H9 (cell line): ENCODE measurements around the gene AFF1. TPM values are rescaled to one million over a fixed set of nuclear protein-coding genes. Genes with fewer than 3 reads are reported as not detected.

ENCODE experiments used
- DNase-seq: peaks from one replicate; pipeline ENCODE4 v3.0.0-alpha.2; 2017
- H2AFZ ChIP-seq: one replicate; pipeline ENCODE4 v1.6.1; 2013; ENCODE audit warnings: mild to moderate bottlenecking, low read length, control low read depth, moderate library complexity
- H2AK5ac ChIP-seq: 2 replicates; pipeline ENCODE4 v1.6.1; 2013; ENCODE audit warnings: low read length, control low read depth, mixed read lengths; ENCODE audit not compliant: insufficient read length
- H2BK120ac ChIP-seq: one replicate; pipeline ENCODE4 v1.6.1; 2013; ENCODE audit warnings: low read depth, mild to moderate bottlenecking, low read length, control low read depth, inconsistent platforms; ENCODE audit not compliant: poor library complexity, severe bottlenecking
- H2BK12ac ChIP-seq: 2 replicates; pipeline ENCODE4 v1.6.1; 2013; ENCODE audit warnings: low read length, control low read depth, mixed read lengths, low read depth; ENCODE audit not compliant: insufficient read length
- H2BK15ac ChIP-seq: 2 replicates; pipeline ENCODE4 v1.6.1; 2013; ENCODE audit warnings: low read depth, low read length, control low read depth
- H2BK20ac ChIP-seq: one replicate; pipeline ENCODE4 v1.6.1; 2013; ENCODE audit warnings: low read depth, mild to moderate bottlenecking, low read length, control low read depth, inconsistent platforms; ENCODE audit not compliant: poor library complexity, severe bottlenecking
- H2BK5ac ChIP-seq: 2 replicates; pipeline ENCODE4 v1.6.1; 2013; ENCODE audit warnings: low read length, control low read depth, mixed read lengths; ENCODE audit not compliant: insufficient read length
- H3K14ac ChIP-seq: 2 replicates; pipeline ENCODE4 v1.6.1; 2013; ENCODE audit warnings: low read length, control low read depth; ENCODE audit not compliant: insufficient read depth
- H3K18ac ChIP-seq: 2 replicates; pipeline ENCODE4 v1.6.1; 2013; ENCODE audit warnings: low read depth, mild to moderate bottlenecking, mixed read lengths, low read length, control low read depth; ENCODE audit not compliant: insufficient read length
- H3K23ac ChIP-seq: 2 replicates; pipeline ENCODE4 v1.6.1; 2013; ENCODE audit warnings: low read length, control low read depth, mixed read lengths, low read depth; ENCODE audit not compliant: insufficient read length
- H3K23me2 ChIP-seq: 2 replicates; pipeline ENCODE4 v1.6.1; 2013; ENCODE audit warnings: low read depth, mild to moderate bottlenecking, mixed read lengths, low read length, control low read depth; ENCODE audit not compliant: insufficient read length, poor library complexity, severe bottlenecking
- H3K27ac ChIP-seq: 2 replicates; pipeline ENCODE4 v1.5.1; 2013; ENCODE audit warnings: low read length, control low read depth, mixed read lengths, low read depth; ENCODE audit not compliant: insufficient read length
- H3K27me3 ChIP-seq: 2 replicates; pipeline ENCODE4 v1.6.1; 2013; ENCODE audit warnings: low read length, control low read depth, inconsistent platforms; ENCODE audit not compliant: insufficient read depth
- H3K4ac ChIP-seq: 2 replicates; pipeline ENCODE4 v1.6.1; 2013; ENCODE audit warnings: low read depth, mild to moderate bottlenecking, control low read depth, inconsistent platforms, low read length, moderate library complexity
- H3K4me1 ChIP-seq: 2 replicates; pipeline ENCODE4 v1.6.1; 2013; ENCODE audit warnings: low read length, control low read depth, inconsistent platforms; ENCODE audit not compliant: insufficient read depth
- H3K4me2 ChIP-seq: 2 replicates; pipeline ENCODE4 v1.6.1; 2013; ENCODE audit warnings: low read length, control low read depth, mixed read lengths; ENCODE audit not compliant: insufficient read length, insufficient read depth
- H3K56ac ChIP-seq: 2 replicates; pipeline ENCODE4 v1.6.1; 2013; ENCODE audit warnings: low read depth, mild to moderate bottlenecking, mixed read lengths, low read length, control low read depth; ENCODE audit not compliant: insufficient read length
- H3K79me1 ChIP-seq: 2 replicates; pipeline ENCODE4 v1.6.1; 2013; ENCODE audit warnings: low read depth, mild to moderate bottlenecking, moderate library complexity, low read length, control low read depth, inconsistent platforms; ENCODE audit not compliant: insufficient read depth, poor library complexity, severe bottlenecking
- H3K79me2 ChIP-seq: 2 replicates; pipeline ENCODE4 v1.6.1; 2013; ENCODE audit warnings: low read length, control low read depth, inconsistent platforms; ENCODE audit not compliant: insufficient read depth
- H3K9ac ChIP-seq: 2 replicates; pipeline ENCODE4 v1.6.1; 2013; ENCODE audit warnings: low read length, control low read depth, mixed read lengths; ENCODE audit not compliant: insufficient read length; ENCODE audit errors: extremely low read depth
- H3K9me3 ChIP-seq: one replicate; pipeline ENCODE4 v1.6.1; 2013; ENCODE audit warnings: low read depth, low read length, inconsistent platforms; ENCODE audit not compliant: control insufficient read depth
- H3T11ph ChIP-seq: one replicate; pipeline ENCODE4 v1.6.1; 2013; ENCODE audit warnings: mild to moderate bottlenecking, low read length, control low read depth, inconsistent platforms
- H4K20me1 ChIP-seq: one replicate; pipeline ENCODE4 v1.6.1; 2013; ENCODE audit not compliant: control insufficient read depth, insufficient read length, insufficient read depth
- H4K5ac ChIP-seq: 2 replicates; pipeline ENCODE4 v1.6.1; 2013; ENCODE audit warnings: low read depth, mild to moderate bottlenecking, mixed read lengths, low read length, control low read depth; ENCODE audit not compliant: insufficient read length
- H4K8ac ChIP-seq: replicated peaks from 2 replicates; pipeline ENCODE4 v1.6.1; 2013; ENCODE audit warnings: low read length, control low read depth, mixed read lengths, low read depth; ENCODE audit not compliant: insufficient read length
- H4K91ac ChIP-seq: 2 replicates; pipeline ENCODE4 v1.6.1; 2013; ENCODE audit warnings: low read depth, mild to moderate bottlenecking, moderate library complexity, mixed read lengths, low read length, control low read depth; ENCODE audit not compliant: insufficient read length
- H3K27ac Mint-ChIP-seq, 3 experiments: 2 replicates in 2 of 3; 3 replicates in 1 of 3; pipeline ENCODE4 v1.8.0; 2020 to 2021; ENCODE audit warnings: mixed read lengths in 3 of 3, mild to moderate bottlenecking in 1 of 3, moderate library complexity in 1 of 3
- H3K27me3 Mint-ChIP-seq: 2 replicates; pipeline ENCODE4 v1.8.0; 2021; ENCODE audit warnings: low read depth, mild to moderate bottlenecking, moderate library complexity, mixed read lengths
- H3K36me3 Mint-ChIP-seq, 3 experiments: 2 replicates in 2 of 3; 3 replicates in 1 of 3; pipeline ENCODE4 v1.8.0; 2020 to 2021; ENCODE audit warnings: low read depth in 3 of 3, mixed read lengths in 3 of 3; ENCODE audit not compliant: insufficient read depth in 1 of 3
- H3K4me1 Mint-ChIP-seq, 2 experiments: 2 replicates each; pipeline ENCODE4 v1.8.0; 2020; ENCODE audit warnings: mixed read lengths in 2 of 2
- H3K4me3 Mint-ChIP-seq, 2 experiments: 2 replicates in 1 of 2; 3 replicates in 1 of 2; pipeline ENCODE4 v1.8.0; 2020 to 2021; ENCODE audit warnings: mild to moderate bottlenecking in 2 of 2, mixed read lengths in 2 of 2, moderate library complexity in 1 of 2
- H3K9me3 Mint-ChIP-seq, 2 experiments: 2 replicates in 1 of 2; 3 replicates in 1 of 2; pipeline ENCODE4 v1.8.0; 2020; ENCODE audit warnings: mild to moderate bottlenecking in 2 of 2, mixed read lengths in 2 of 2, moderate library complexity in 1 of 2
- WGBS: extraction: QIAGEN DNeasy Blood & Tissue Kit; methylation state at CpG from one replicate; pipeline ENCODE4 v1.1.7; 2013; ENCODE audit warnings: missing lambda C conversion rate, low lambda C conversion rate, mixed read lengths; ENCODE audit not compliant: insufficient read length; ENCODE audit errors: extremely low coverage; 5-methylcytosine and 5-hydroxymethylcytosine counted together
- total RNA-seq: library from RNA; stranded (reverse); gene quantifications from 2 replicates; pipeline ENCODE4 v1.2.1, GENCODE V29; 2021
- TF ChIP-seq, protein P1 (sequence below): fragments of 200-600 bp; sonication (generic); conservative IDR thresholded peaks from 3 replicates; pipeline ENCODE4 v1.8.0; 2021; ENCODE audit warnings: antibody characterized with exemption, mild to moderate bottlenecking

AFF1 gene
- total RNA-seq, 1 experiment from 2014 or later = 74.5 TPM

DNA sequence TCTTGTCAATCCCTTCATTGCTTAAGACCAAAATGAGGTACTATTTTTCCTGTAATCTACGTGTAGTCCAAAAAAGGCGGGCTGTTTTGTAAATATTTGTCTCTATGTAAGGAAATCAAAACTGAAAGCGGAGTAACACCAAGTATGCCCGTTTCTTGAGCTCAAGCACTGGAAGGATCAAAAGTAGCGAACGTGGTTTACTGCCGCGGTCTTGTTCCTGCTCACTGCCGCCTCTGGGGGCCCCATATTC, 71.5 kb downstream of the AFF1 start:
- no peaks in the 10 kb centered on the region for H3K9me3 Mint-ChIP-seq
- Histone ChIP-seq H3K27ac (peak overlapping the region; percentile 8), H3K4me1 (peaks cover 9% of the 10 kb centered on the region; the same call in 1 of the 2 replicates), H4K5ac (no peak overlapping the region), H3K79me2 (peaks cover 17% of the 10 kb centered on the region; the same call in 1 of the 2 replicates), H3K9me3 (no peaks in the 10 kb centered on the region), H3K18ac (no peak overlapping the region), H3K9ac (peak overlapping the region; percentile 64), H2BK15ac (no peak overlapping the region), H4K20me1 (no peaks in the 10 kb centered on the region), H2AFZ (no peak overlapping the region), H3T11ph (no peak overlapping the region), H3K14ac (no peak overlapping the region), H3K4me2 (peak overlapping the region; percentile 95), H2BK120ac (no peak overlapping the region), H3K56ac (no peak overlapping the region), H2BK20ac (no peak overlapping the region), H4K8ac (no peak overlapping the region), H3K4ac (no peak overlapping the region), H2AK5ac (no peak overlapping the region), H4K91ac (no peak overlapping the region), H2BK5ac (no peak overlapping the region), H3K23ac (no peak overlapping the region), H3K23me2 (peaks cover 13% of the 10 kb centered on the region), H3K27me3 (no peaks in the 10 kb centered on the region), H2BK12ac (no peak overlapping the region), H3K79me1 (peaks cover 6% of the 10 kb centered on the region)
- peak overlapping the region; percentile 85 to 96 for H3K4me3 Mint-ChIP-seq
- TF ChIP-seq, protein P1, sequence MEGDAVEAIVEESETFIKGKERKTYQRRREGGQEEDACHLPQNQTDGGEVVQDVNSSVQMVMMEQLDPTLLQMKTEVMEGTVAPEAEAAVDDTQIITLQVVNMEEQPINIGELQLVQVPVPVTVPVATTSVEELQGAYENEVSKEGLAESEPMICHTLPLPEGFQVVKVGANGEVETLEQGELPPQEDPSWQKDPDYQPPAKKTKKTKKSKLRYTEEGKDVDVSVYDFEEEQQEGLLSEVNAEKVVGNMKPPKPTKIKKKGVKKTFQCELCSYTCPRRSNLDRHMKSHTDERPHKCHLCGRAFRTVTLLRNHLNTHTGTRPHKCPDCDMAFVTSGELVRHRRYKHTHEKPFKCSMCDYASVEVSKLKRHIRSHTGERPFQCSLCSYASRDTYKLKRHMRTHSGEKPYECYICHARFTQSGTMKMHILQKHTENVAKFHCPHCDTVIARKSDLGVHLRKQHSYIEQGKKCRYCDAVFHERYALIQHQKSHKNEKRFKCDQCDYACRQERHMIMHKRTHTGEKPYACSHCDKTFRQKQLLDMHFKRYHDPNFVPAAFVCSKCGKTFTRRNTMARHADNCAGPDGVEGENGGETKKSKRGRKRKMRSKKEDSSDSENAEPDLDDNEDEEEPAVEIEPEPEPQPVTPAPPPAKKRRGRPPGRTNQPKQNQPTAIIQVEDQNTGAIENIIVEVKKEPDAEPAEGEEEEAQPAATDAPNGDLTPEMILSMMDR = no peak; the same call in 2 of the 3 replicates
- H3K4me1 Mint-ChIP-seq = peaks cover 67 to 72% of the 10 kb centered on the region in 2 experiments
- no CpG with 5 or more reads among the region's 9 CpGs for WGBS
- peak overlapping the region; percentile 18 to 93 (median 71); a peak in 5 of 7 replicates for H3K27ac Mint-ChIP-seq
- H3K36me3 Mint-ChIP-seq = no peaks in the 10 kb centered on the region
- no peak for DNase-seq
- H3K27me3 Mint-ChIP-seq = no peaks in the 10 kb centered on the region; the same call in 1 of the 2 replicates
